22Rv1 (cell line): ENCODE measurements around the gene LPO.

ENCODE experiments used
- ZFX ChIP-seq: fragments of 450-650 bp; IDR thresholded peaks from 2 replicates; pipeline ENCODE4 v1.6.1; 2017; ENCODE audit warnings: antibody characterized with exemption, borderline replicate concordance
- TF ChIP-seq, protein P1 (sequence below): fragments of 450-650 bp; IDR thresholded peaks from 2 replicates; pipeline ENCODE4 v1.5.1; 2017; ENCODE audit warnings: mild to moderate bottlenecking

DNA sequence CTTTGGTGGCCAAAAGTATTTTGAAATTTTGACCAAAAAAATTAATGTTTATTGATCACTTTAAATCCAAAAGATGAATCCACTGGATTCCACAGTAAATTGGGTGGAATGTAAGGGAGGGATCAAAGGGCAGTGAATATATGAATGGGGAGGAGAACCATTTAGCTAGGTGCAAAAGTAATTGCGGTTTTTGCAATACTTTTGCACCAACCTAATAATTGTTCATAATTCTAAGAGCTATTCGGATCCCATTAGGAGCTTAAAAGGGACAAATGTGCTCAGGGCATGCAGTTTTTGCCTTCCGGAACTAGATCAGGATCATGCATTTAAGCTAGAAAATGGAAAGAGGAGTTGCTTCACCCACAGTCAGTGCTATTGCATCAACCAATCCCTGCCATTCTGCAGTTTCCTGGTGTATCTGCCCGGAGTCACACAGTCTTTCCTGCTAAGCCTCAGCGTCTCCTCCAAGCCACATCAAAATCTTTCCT, at the start of gene LPO:
- TF ChIP-seq, protein P1, sequence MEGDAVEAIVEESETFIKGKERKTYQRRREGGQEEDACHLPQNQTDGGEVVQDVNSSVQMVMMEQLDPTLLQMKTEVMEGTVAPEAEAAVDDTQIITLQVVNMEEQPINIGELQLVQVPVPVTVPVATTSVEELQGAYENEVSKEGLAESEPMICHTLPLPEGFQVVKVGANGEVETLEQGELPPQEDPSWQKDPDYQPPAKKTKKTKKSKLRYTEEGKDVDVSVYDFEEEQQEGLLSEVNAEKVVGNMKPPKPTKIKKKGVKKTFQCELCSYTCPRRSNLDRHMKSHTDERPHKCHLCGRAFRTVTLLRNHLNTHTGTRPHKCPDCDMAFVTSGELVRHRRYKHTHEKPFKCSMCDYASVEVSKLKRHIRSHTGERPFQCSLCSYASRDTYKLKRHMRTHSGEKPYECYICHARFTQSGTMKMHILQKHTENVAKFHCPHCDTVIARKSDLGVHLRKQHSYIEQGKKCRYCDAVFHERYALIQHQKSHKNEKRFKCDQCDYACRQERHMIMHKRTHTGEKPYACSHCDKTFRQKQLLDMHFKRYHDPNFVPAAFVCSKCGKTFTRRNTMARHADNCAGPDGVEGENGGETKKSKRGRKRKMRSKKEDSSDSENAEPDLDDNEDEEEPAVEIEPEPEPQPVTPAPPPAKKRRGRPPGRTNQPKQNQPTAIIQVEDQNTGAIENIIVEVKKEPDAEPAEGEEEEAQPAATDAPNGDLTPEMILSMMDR = no peak
- no peak for TF ChIP-seq ZFX
